Globus pallidus (tissue), 1 donor: ENCODE results near the gene TMEM165.

Source experiments
- DNase-seq: peaks from one replicate; pipeline ENCODE4 v3.0.0-alpha.2; 2015; ENCODE audit warnings: low spot score

The TMEM165 gene

GRCh38 chr4:55458611-55459010 is 62.9 kb downstream of the TMEM165 start:
- DNase-seq: no peak

GRCh38 chr4:55466001-55466400 is 70.2 kb downstream of the TMEM165 start:
- no peak for DNase-seq

GRCh38 chr4:55468724-55469123 is 73.0 kb downstream of the TMEM165 start:
- no peak for DNase-seq

GRCh38 chr4:55469979-55470378 is 74.2 kb downstream of the TMEM165 start:
- DNase-seq: no peak
